Neutrophil (primary cell): ENCODE results near the gene HINFP.

Experiments
- H3K27ac ChIP-seq: fragments of 200-600 bp; sonication (generic); 2 replicates; pipeline ENCODE4 v1.5.1; 2016; ENCODE audit warnings: mild to moderate bottlenecking, moderate library complexity
- H3K27me3 ChIP-seq: fragments of 200-600 bp; sonication (generic); 2 replicates; pipeline ENCODE4 v1.6.0; 2016; ENCODE audit warnings: mild to moderate bottlenecking
- H3K36me3 ChIP-seq: fragments of 200-600 bp; sonication (generic); 2 replicates; pipeline ENCODE4 v1.5.1; 2017
- H3K4me1 ChIP-seq, 2 experiments: fragments of 200-600 bp in 1 of 2; sonication (generic) in 1 of 2; 1 replicate in 1 of 2; 2 replicates in 1 of 2; pipeline versions ENCODE4 v1.5.1 to v1.6.1; 2013 to 2016; ENCODE audit warnings: low read depth in 1 of 2, low read length in 1 of 2, mild to moderate bottlenecking in 1 of 2, moderate library complexity in 1 of 2; ENCODE audit not compliant: control insufficient read depth in 1 of 2, insufficient read depth in 1 of 2
- H3K4me3 ChIP-seq, 2 experiments: fragments of 200-600 bp in 1 of 2; sonication (generic) in 1 of 2; 1 replicate in 1 of 2; 2 replicates in 1 of 2; pipeline ENCODE4 v1.5.1; 2013 to 2016; ENCODE audit warnings: low read depth in 1 of 2, low read length in 1 of 2, mild to moderate bottlenecking in 1 of 2, moderate library complexity in 1 of 2
- H3K9me3 ChIP-seq: fragments of 200-600 bp; sonication (generic); 2 replicates; pipeline ENCODE4 v1.5.1; 2016
- CTCF ChIP-seq: fragments of 200-600 bp; sonication (generic); IDR thresholded peaks from 2 replicates; pipeline ENCODE4 v1.5.1; 2016; ENCODE audit warnings: antibody characterized with exemption

The HINFP gene

DNA sequence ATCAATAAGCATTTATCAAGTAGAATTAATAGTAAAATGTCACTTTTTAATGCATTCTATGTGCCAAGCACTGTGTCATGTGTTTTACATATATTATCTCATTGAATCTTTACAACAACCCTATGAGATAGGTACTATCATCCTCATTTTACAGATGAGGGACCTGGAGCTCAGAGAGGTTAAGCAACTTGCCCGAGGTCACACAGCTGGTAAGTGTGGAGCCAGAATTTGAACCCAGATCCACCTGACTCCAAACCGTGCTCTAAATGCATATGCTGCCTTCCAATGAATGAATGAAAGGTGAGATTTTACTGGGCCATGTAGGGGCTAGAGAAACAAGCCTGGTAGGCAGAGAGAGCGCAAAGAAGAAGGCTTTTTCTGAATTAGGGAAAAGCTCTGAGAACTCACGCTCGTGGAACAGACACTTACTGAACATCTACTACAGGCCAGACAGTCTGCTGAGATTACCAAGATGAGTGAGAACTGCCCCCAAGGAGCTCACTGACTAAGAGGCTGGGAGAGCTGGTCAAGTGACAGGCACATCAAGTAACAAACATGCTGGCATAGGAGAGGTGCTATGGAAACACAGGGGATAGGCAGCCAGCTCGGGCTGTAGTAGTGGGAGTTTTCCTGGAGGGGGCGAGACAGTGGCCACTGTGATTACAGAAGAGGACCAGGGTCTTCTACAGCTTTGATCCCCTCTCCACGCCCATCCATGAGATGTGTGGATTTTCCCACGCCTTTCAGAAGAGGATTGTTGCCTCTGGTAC is 31.9 kb downstream of the HINFP start:
- Histone ChIP-seq H3K9me3 (no peaks in the 10 kb centered on the region), H3K27me3 (peaks cover 91% of the 10 kb centered on the region), H3K4me1 (peaks cover 10 to 15% of the 10 kb centered on the region in 2 experiments), H3K36me3 (no peaks in the 10 kb centered on the region), H3K27ac (no peak overlapping the region), H3K4me3 (no peak overlapping the region)
- no peak for TF ChIP-seq CTCF

DNA sequence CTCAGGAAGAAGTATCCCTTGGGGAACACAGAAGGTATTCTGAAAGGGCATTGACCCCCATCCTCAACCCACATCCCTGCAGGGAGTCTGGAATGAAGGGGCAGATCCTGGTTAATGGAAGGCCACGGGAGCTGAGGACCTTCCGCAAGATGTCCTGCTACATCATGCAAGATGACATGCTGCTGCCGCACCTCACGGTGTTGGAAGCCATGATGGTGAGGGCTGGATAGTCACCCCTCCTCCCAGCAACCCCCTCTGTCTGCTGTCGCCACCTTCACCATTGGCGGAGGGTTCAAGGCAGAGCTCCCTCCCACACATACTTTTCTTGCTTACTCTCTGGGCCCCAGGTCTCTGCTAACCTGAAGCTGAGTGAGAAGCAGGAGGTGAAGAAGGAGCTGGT is 32.8 kb downstream of the HINFP start:
- Histone ChIP-seq H3K36me3 (no peaks in the 10 kb centered on the region), H3K27me3 (peaks cover 82% of the 10 kb centered on the region), H3K4me1 (peaks cover 4 to 7% of the 10 kb centered on the region in 2 experiments), H3K9me3 (no peaks in the 10 kb centered on the region), H3K27ac (no peak overlapping the region), H3K4me3 (no peak overlapping the region)
- no peak for TF ChIP-seq CTCF

- H3K4me1 ChIP-seq: no peaks in the 10 kb centered on the region
- H3K27me3 ChIP-seq: peaks cover 64% of the 10 kb centered on the region
- no peak overlapping the region for H3K27ac ChIP-seq
- no peaks in the 10 kb centered on the region for H3K36me3 ChIP-seq
- H3K4me3 ChIP-seq: no peak overlapping the region
- TF ChIP-seq CTCF: no peak
- H3K9me3 ChIP-seq: no peaks in the 10 kb centered on the region
Observed at GRCh38 chr11:119155733-119156492, 34.5 kb downstream of the HINFP start.

DNA sequence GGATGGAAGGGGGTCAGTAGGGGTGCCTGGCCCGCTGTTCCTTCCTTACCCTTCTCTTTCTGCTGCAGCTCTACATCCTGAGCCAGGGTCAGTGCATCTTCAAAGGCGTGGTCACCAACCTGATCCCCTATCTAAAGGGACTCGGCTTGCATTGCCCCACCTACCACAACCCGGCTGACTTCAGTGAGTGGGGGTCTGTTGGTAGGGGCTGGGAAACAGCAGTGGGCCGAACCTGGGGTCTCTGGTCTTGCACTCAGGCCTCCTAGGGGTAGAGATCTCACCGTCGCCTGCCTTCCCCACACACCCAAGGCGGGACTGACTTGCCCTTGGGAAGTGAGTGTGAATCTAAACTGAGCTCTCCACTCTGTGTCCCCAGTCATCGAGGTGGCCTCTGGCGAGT is 35.1 kb downstream of the HINFP start:
- no peak overlapping the region for H3K27ac ChIP-seq
- peaks cover 58% of the 10 kb centered on the region for H3K27me3 ChIP-seq
- H3K36me3 ChIP-seq: no peaks in the 10 kb centered on the region
- no peak overlapping the region for H3K4me3 ChIP-seq
- H3K4me1 ChIP-seq: no peaks in the 10 kb centered on the region
- H3K9me3 ChIP-seq: no peaks in the 10 kb centered on the region
- TF ChIP-seq CTCF: no peak

DNA sequence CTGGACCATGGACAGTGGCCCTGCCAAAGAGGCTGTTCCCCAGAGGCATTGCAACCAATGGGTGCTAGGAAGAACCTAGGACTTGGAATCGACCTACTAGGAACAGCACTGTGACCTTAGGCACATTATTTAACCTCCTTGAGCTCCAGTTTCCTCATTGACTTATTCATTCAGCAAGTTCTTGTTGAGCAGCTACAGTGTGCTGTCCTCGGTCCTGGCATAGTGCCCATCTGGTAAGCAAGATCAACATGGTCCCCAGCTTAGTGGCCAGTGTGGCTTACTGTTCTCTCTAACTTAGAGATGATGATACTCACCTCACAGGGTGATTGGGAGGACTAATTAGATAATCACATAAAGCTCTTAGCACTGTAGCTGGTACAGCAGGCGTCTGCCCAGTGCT is 35.7 kb downstream of the HINFP start:
- Histone ChIP-seq H3K9me3 (no peaks in the 10 kb centered on the region), H3K4me3 (no peak overlapping the region), H3K27me3 (peaks cover 53% of the 10 kb centered on the region), H3K36me3 (no peaks in the 10 kb centered on the region), H3K27ac (no peak overlapping the region), H3K4me1 (no peaks in the 10 kb centered on the region)
- TF ChIP-seq CTCF: no peak
